ENCODE measurements around the gene KRTAP5-2. TPM values are rescaled to one million over a fixed set of nuclear protein-coding genes. Genes with fewer than 3 reads are reported as not detected.

KRTAP5-2 gene
- total and polyA plus RNA-seq, 2 of the 8 experiments (the other 6 are each of a cell fraction or from before 2014, with no cell fraction given), result not detected

- TF ChIP-seq ATF2 (IDR thresholded peaks at IDR 0.05; ENCODE audit: low read length) (no peak), TEAD4 (IDR thresholded peaks at IDR 0.05; ENCODE audit: low read depth, low read length) (no peak), TCF12 (IDR thresholded peaks at IDR 0.05; ENCODE audit: low read depth, low read length) (no peak)
Observed at GRCh38 chr11:1624621-1625020, 26.5 kb upstream of the KRTAP5-2 start (continued).

Measured in H1 (cell line).